Measurements from ENCODE around the gene FGD4.

FGD4 gene

GRCh38 chr12:32535288-32535999 is 136.1 kb downstream of the FGD4 start (continued):
- TF ChIP-seq PPARA (CRISPR knock-in tag; IDR thresholded peaks at IDR 0.05; ENCODE audit: borderline replicate concordance) = no peak
- TF ChIP-seq CSDC2 (CRISPR knock-in tag; IDR thresholded peaks at IDR 0.05) = no peak
- TF ChIP-seq ARNTL (CRISPR knock-in tag; IDR thresholded peaks at IDR 0.05; ENCODE audit: borderline replicate concordance, low read depth) = no peak

- ATAC-seq = no peak; the same call in 2 of the 3 replicates
- TF ChIP-seq CSDC2 (CRISPR knock-in tag; IDR thresholded peaks at IDR 0.05) (no peak), TOX (CRISPR knock-in tag; IDR thresholded peaks at IDR 0.05; ENCODE audit: borderline replicate concordance) (no peak), ARNTL (CRISPR knock-in tag; IDR thresholded peaks at IDR 0.05; ENCODE audit: borderline replicate concordance, low read depth) (no peak), TCF4 (CRISPR knock-in tag; IDR thresholded peaks at IDR 0.05; ENCODE audit: borderline replicate concordance) (no peak), PPARA (CRISPR knock-in tag; IDR thresholded peaks at IDR 0.05; ENCODE audit: borderline replicate concordance) (no peak)
Observed at GRCh38 chr12:32536000-32536345, 136.6 kb downstream of the FGD4 start.

- ATAC-seq = no peak
- TF ChIP-seq ZFP30 (CRISPR knock-in tag; IDR thresholded peaks at IDR 0.05) = no peak
- no peak for TF ChIP-seq ISL1 (CRISPR knock-in tag; IDR thresholded peaks at IDR 0.05)
- no peak for TF ChIP-seq RARB (CRISPR knock-in tag; IDR thresholded peaks at IDR 0.05)
- TF ChIP-seq ZNF8 (CRISPR knock-in tag; IDR thresholded peaks at IDR 0.05) = no peak
- TF ChIP-seq SNAI2 (CRISPR knock-in tag; IDR thresholded peaks at IDR 0.05) = no peak
- no peak for TF ChIP-seq ZNF565 (CRISPR knock-in tag; conservative IDR thresholded peaks at IDR 0.05; ENCODE audit: low read depth)
Observed at GRCh38 chr12:32541754-32542374, 142.5 kb downstream of the FGD4 start.

GRCh38 chr12:32542428-32543229 is 143.3 kb downstream of the FGD4 start:
- ATAC-seq = no peak
- TF ChIP-seq CSRNP3 (CRISPR knock-in tag; IDR thresholded peaks at IDR 0.05) = no peak
- TF ChIP-seq PPARA (CRISPR knock-in tag; IDR thresholded peaks at IDR 0.05; ENCODE audit: borderline replicate concordance) = no peak
- no peak for TF ChIP-seq ZFP3 (CRISPR knock-in tag; IDR thresholded peaks at IDR 0.05)
- no peak for TF ChIP-seq ZFP30 (CRISPR knock-in tag; IDR thresholded peaks at IDR 0.05)
- TF ChIP-seq POU6F1 (CRISPR knock-in tag; IDR thresholded peaks at IDR 0.05; ENCODE audit: borderline replicate concordance, low read depth) = no peak
- no peak for TF ChIP-seq TCF4 (CRISPR knock-in tag; IDR thresholded peaks at IDR 0.05; ENCODE audit: borderline replicate concordance)
- TF ChIP-seq ZNF8 (CRISPR knock-in tag; IDR thresholded peaks at IDR 0.05) = no peak
- TF ChIP-seq ZNF565 (CRISPR knock-in tag; conservative IDR thresholded peaks at IDR 0.05; ENCODE audit: low read depth) = no peak
- TF ChIP-seq ZC3H10 (CRISPR knock-in tag; IDR thresholded peaks at IDR 0.05) = no peak
- TF ChIP-seq GLIS3 (CRISPR knock-in tag; IDR thresholded peaks at IDR 0.05) = no peak
- TF ChIP-seq RARB (CRISPR knock-in tag; IDR thresholded peaks at IDR 0.05) = no peak
- no peak for TF ChIP-seq ARNTL (CRISPR knock-in tag; IDR thresholded peaks at IDR 0.05; ENCODE audit: borderline replicate concordance, low read depth)

- no peak for ATAC-seq
Observed at GRCh38 chr12:32544893-32545292, 145.5 kb downstream of the FGD4 start.

More at GRCh38 chr12:32544893-32545292, 145.5 kb downstream of the FGD4 start:
- TF ChIP-seq ZNF8 (CRISPR knock-in tag; IDR thresholded peaks at IDR 0.05) (no peak), OSR1 (CRISPR knock-in tag; IDR thresholded peaks at IDR 0.05) (no peak), TSHZ2 (CRISPR knock-in tag; IDR thresholded peaks at IDR 0.05) (no peak), PPARA (CRISPR knock-in tag; IDR thresholded peaks at IDR 0.05; ENCODE audit: borderline replicate concordance) (no peak)

Measured in SK-N-SH treated with all-trans-retinoic acid at 6 μM for 48 hours (cell line).